HEK293 (cell line): ENCODE measurements around the gene FBXW11.

ENCODE experiments used
- KLF7 ChIP-seq: fragments of 450-650 bp; formaldehyde crosslinking; IDR thresholded peaks from 2 replicates; pipeline ENCODE4 v1.5.1; 2016; ENCODE audit warnings: missing biosample characterization, missing genetic modification characterization, borderline replicate concordance
- PRDM4 ChIP-seq: fragments of 450-650 bp; formaldehyde crosslinking; IDR thresholded peaks from 2 replicates; pipeline ENCODE4 v1.5.1; 2017; ENCODE audit warnings: missing biosample characterization, missing genetic modification characterization
- SALL2 ChIP-seq: fragments of 450-650 bp; formaldehyde crosslinking; IDR thresholded peaks from 2 replicates; pipeline ENCODE4 v1.5.0; 2017; ENCODE audit warnings: missing biosample characterization, mild to moderate bottlenecking, missing genetic modification characterization, borderline replicate concordance
- SCRT1 ChIP-seq: fragments of 450-650 bp; formaldehyde crosslinking; IDR thresholded peaks from 2 replicates; pipeline ENCODE4 v1.5.1; 2016; ENCODE audit warnings: missing biosample characterization, missing genetic modification characterization, borderline replicate concordance
- SP3 ChIP-seq: fragments of 450-650 bp; formaldehyde crosslinking; IDR thresholded peaks from 2 replicates; pipeline ENCODE4 v1.5.1; 2016; ENCODE audit warnings: missing biosample characterization, missing genetic modification characterization
- ZBTB48 ChIP-seq: fragments of 450-650 bp; formaldehyde crosslinking; IDR thresholded peaks from 2 replicates; pipeline ENCODE4 v1.5.1; 2016; ENCODE audit warnings: missing biosample characterization, missing genetic modification characterization
- ZFHX2 ChIP-seq: fragments of 450-650 bp; formaldehyde crosslinking; conservative IDR thresholded peaks from 2 replicates; pipeline ENCODE4 v1.5.1; 2016; ENCODE audit warnings: missing biosample characterization, missing genetic modification characterization
- ZNF121 ChIP-seq: fragments of 450-650 bp; formaldehyde crosslinking; IDR thresholded peaks from 2 replicates; pipeline ENCODE4 v1.5.1; 2016; ENCODE audit warnings: missing biosample characterization, missing genetic modification characterization
- ZNF157 ChIP-seq: fragments of 450-650 bp; formaldehyde crosslinking; IDR thresholded peaks from 2 replicates; pipeline ENCODE4 v1.5.1; 2016; ENCODE audit warnings: missing biosample characterization, missing genetic modification characterization
- ZNF202 ChIP-seq: fragments of 450-650 bp; formaldehyde crosslinking; IDR thresholded peaks from 2 replicates; pipeline ENCODE4 v1.5.1; 2016; ENCODE audit warnings: missing biosample characterization, missing genetic modification characterization, borderline replicate concordance
- ZNF223 ChIP-seq: fragments of 450-650 bp; formaldehyde crosslinking; IDR thresholded peaks from 2 replicates; pipeline ENCODE4 v1.5.1; 2016; ENCODE audit warnings: missing biosample characterization, missing genetic modification characterization
- ZNF24 ChIP-seq: fragments of 450-650 bp; formaldehyde crosslinking; IDR thresholded peaks from 2 replicates; pipeline ENCODE4 v1.5.1; 2016; ENCODE audit warnings: missing biosample characterization, missing genetic modification characterization
- ZNF416 ChIP-seq: fragments of 450-650 bp; formaldehyde crosslinking; IDR thresholded peaks from 2 replicates; pipeline ENCODE4 v1.5.1; 2016; ENCODE audit warnings: missing biosample characterization, missing genetic modification characterization
- ZNF473 ChIP-seq: fragments of 450-650 bp; formaldehyde crosslinking; IDR thresholded peaks from 2 replicates; pipeline ENCODE4 v1.5.1; 2017; ENCODE audit warnings: missing biosample characterization, missing genetic modification characterization
- ZNF514 ChIP-seq: fragments of 450-650 bp; formaldehyde crosslinking; IDR thresholded peaks from 2 replicates; pipeline ENCODE4 v1.5.1; 2016; ENCODE audit warnings: missing biosample characterization, missing genetic modification characterization
- ZNF596 ChIP-seq: fragments of 450-650 bp; IDR thresholded peaks from 2 replicates; pipeline ENCODE4 v1.5.0; 2018; ENCODE audit warnings: missing biosample characterization, mild to moderate bottlenecking, missing genetic modification characterization, moderate library complexity
- ZNF621 ChIP-seq: fragments of 450-650 bp; formaldehyde crosslinking; IDR thresholded peaks from 2 replicates; pipeline ENCODE4 v1.5.1; 2017; ENCODE audit warnings: missing biosample characterization, missing genetic modification characterization
- ZNF670 ChIP-seq: fragments of 450-650 bp; formaldehyde crosslinking; IDR thresholded peaks from 2 replicates; pipeline ENCODE4 v1.5.1; 2016; ENCODE audit warnings: missing biosample characterization, missing genetic modification characterization, low read depth
- ZNF701 ChIP-seq: fragments of 450-650 bp; formaldehyde crosslinking; IDR thresholded peaks from 2 replicates; pipeline ENCODE4 v1.5.1; 2016; ENCODE audit warnings: missing biosample characterization, missing genetic modification characterization
- ZNF785 ChIP-seq: fragments of 450-650 bp; formaldehyde crosslinking; IDR thresholded peaks from 2 replicates; pipeline ENCODE4 v1.5.1; 2016; ENCODE audit warnings: missing biosample characterization, missing genetic modification characterization
- ZSCAN16 ChIP-seq: fragments of 450-650 bp; formaldehyde crosslinking; IDR thresholded peaks from 2 replicates; pipeline ENCODE4 v1.5.1; 2016; ENCODE audit warnings: missing biosample characterization, missing genetic modification characterization
- ZSCAN18 ChIP-seq: fragments of 450-650 bp; formaldehyde crosslinking; IDR thresholded peaks from 2 replicates; pipeline ENCODE4 v1.5.1; 2016; ENCODE audit warnings: missing biosample characterization, missing genetic modification characterization
- ZSCAN23 ChIP-seq: fragments of 450-650 bp; formaldehyde crosslinking; IDR thresholded peaks from 2 replicates; pipeline ENCODE4 v1.5.1; 2016; ENCODE audit warnings: missing biosample characterization, missing genetic modification characterization
- TF ChIP-seq, protein P1 (sequence below): fragments of 450-650 bp; formaldehyde crosslinking; IDR thresholded peaks from 2 replicates; pipeline ENCODE4 v1.5.0; 2017; ENCODE audit warnings: missing biosample characterization, missing genetic modification characterization, borderline replicate concordance
- TF ChIP-seq, protein P2 (sequence below): fragments of 450-650 bp; formaldehyde crosslinking; IDR thresholded peaks from 2 replicates; pipeline ENCODE4 v1.5.1; 2017; ENCODE audit warnings: missing biosample characterization, missing genetic modification characterization
- TF ChIP-seq, protein P3 (sequence below): fragments of 450-650 bp; formaldehyde crosslinking; IDR thresholded peaks from 2 replicates; pipeline ENCODE4 v1.5.1; 2016; ENCODE audit warnings: missing biosample characterization, missing genetic modification characterization
- TF ChIP-seq, protein P4 (sequence below): IDR thresholded peaks from 2 replicates; pipeline ENCODE4 v1.6.1; 2011; ENCODE audit warnings: mild to moderate bottlenecking, low read depth, low read length, borderline replicate concordance

FBXW11 gene

GRCh38 chr5:171826132-171826531, 180.3 kb downstream of the FBXW11 start (continued):
- TF ChIP-seq, protein P1, sequence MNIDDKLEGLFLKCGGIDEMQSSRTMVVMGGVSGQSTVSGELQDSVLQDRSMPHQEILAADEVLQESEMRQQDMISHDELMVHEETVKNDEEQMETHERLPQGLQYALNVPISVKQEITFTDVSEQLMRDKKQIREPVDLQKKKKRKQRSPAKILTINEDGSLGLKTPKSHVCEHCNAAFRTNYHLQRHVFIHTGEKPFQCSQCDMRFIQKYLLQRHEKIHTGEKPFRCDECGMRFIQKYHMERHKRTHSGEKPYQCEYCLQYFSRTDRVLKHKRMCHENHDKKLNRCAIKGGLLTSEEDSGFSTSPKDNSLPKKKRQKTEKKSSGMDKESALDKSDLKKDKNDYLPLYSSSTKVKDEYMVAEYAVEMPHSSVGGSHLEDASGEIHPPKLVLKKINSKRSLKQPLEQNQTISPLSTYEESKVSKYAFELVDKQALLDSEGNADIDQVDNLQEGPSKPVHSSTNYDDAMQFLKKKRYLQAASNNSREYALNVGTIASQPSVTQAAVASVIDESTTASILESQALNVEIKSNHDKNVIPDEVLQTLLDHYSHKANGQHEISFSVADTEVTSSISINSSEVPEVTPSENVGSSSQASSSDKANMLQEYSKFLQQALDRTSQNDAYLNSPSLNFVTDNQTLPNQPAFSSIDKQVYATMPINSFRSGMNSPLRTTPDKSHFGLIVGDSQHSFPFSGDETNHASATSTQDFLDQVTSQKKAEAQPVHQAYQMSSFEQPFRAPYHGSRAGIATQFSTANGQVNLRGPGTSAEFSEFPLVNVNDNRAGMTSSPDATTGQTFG (tag by site-specific recombination), result no peak
- TF ChIP-seq ZBTB48 (tag by site-specific recombination) (no peak), ZNF223 (tag by site-specific recombination) (no peak), ZNF473 (no peak), SALL2 (tag by site-specific recombination) (no peak), SP3 (tag by site-specific recombination) (no peak), ZFHX2 (tag by site-specific recombination) (no peak), PRDM4 (tag by site-specific recombination) (no peak), ZSCAN18 (tag by site-specific recombination) (no peak), ZNF514 (tag by site-specific recombination) (no peak), ZNF202 (tag by site-specific recombination) (no peak), ZNF121 (tag by site-specific recombination) (no peak), ZNF701 (no peak), ZNF621 (tag by site-specific recombination) (no peak), ZSCAN23 (tag by site-specific recombination) (no peak), ZNF596 (tag by site-specific recombination) (no peak), KLF7 (tag by site-specific recombination) (no peak), ZNF157 (no peak), ZNF785 (tag by site-specific recombination) (no peak), SCRT1 (tag by site-specific recombination) (no peak), ZNF670 (tag by site-specific recombination) (no peak), ZSCAN16 (tag by site-specific recombination) (no peak), ZNF416 (tag by site-specific recombination) (no peak), ZNF24 (tag by site-specific recombination) (0 out of 2 replicates have a peak, but pooled peaks have one; percentile 29)
- TF ChIP-seq, protein P2, sequence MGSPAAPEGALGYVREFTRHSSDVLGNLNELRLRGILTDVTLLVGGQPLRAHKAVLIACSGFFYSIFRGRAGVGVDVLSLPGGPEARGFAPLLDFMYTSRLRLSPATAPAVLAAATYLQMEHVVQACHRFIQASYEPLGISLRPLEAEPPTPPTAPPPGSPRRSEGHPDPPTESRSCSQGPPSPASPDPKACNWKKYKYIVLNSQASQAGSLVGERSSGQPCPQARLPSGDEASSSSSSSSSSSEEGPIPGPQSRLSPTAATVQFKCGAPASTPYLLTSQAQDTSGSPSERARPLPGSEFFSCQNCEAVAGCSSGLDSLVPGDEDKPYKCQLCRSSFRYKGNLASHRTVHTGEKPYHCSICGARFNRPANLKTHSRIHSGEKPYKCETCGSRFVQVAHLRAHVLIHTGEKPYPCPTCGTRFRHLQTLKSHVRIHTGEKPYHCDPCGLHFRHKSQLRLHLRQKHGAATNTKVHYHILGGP (tag by site-specific recombination), result peak; percentile 97
- TF ChIP-seq, protein P3, sequence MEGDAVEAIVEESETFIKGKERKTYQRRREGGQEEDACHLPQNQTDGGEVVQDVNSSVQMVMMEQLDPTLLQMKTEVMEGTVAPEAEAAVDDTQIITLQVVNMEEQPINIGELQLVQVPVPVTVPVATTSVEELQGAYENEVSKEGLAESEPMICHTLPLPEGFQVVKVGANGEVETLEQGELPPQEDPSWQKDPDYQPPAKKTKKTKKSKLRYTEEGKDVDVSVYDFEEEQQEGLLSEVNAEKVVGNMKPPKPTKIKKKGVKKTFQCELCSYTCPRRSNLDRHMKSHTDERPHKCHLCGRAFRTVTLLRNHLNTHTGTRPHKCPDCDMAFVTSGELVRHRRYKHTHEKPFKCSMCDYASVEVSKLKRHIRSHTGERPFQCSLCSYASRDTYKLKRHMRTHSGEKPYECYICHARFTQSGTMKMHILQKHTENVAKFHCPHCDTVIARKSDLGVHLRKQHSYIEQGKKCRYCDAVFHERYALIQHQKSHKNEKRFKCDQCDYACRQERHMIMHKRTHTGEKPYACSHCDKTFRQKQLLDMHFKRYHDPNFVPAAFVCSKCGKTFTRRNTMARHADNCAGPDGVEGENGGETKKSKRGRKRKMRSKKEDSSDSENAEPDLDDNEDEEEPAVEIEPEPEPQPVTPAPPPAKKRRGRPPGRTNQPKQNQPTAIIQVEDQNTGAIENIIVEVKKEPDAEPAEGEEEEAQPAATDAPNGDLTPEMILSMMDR (tag by site-specific recombination), result no peak
- TF ChIP-seq, protein P4, sequence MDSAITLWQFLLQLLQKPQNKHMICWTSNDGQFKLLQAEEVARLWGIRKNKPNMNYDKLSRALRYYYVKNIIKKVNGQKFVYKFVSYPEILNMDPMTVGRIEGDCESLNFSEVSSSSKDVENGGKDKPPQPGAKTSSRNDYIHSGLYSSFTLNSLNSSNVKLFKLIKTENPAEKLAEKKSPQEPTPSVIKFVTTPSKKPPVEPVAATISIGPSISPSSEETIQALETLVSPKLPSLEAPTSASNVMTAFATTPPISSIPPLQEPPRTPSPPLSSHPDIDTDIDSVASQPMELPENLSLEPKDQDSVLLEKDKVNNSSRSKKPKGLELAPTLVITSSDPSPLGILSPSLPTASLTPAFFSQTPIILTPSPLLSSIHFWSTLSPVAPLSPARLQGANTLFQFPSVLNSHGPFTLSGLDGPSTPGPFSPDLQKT, result no peak
